Calu3 (cell line): ENCODE measurements around the gene PNMT. TPM values are rescaled to one million over a fixed set of nuclear protein-coding genes. Genes with fewer than 3 reads are reported as not detected.

Source experiments
- BruUV-seq: library from RNA; stranded (reverse); fragments of 400-500 nt; replicated peaks from 2 replicates; lab custom pipeline; 2021; lab: Mats Ljungman, UMichigan
- CTCF ChIA-PET: fragments of 300-600 bp; sonication (Branson Sonifier 250); formaldehyde crosslinking; loops from one replicate; lab custom pipeline; 2022; ENCODE audit warnings: antibody characterized with exemption; lab: Charles Lee
- DNase-seq: peaks from one replicate; pipeline ENCODE4 v3.0.0; 2022
- H3K27ac Mint-ChIP-seq: one replicate; pipeline ENCODE4 v1.8.0; 2022; ENCODE audit warnings: mixed read lengths; ENCODE audit not compliant: unreplicated experiment
- H3K27me3 Mint-ChIP-seq: one replicate; pipeline ENCODE4 v1.8.0; 2022; ENCODE audit warnings: mixed read lengths; ENCODE audit not compliant: unreplicated experiment
- H3K36me3 Mint-ChIP-seq: one replicate; pipeline ENCODE4 v1.8.0; 2022; ENCODE audit warnings: mild to moderate bottlenecking, moderate library complexity, mixed read lengths; ENCODE audit not compliant: insufficient read depth, unreplicated experiment
- H3K4me1 Mint-ChIP-seq: one replicate; pipeline ENCODE4 v1.8.0; 2022; ENCODE audit warnings: mild to moderate bottlenecking, low read depth, mixed read lengths; ENCODE audit not compliant: unreplicated experiment
- H3K4me3 Mint-ChIP-seq: one replicate; pipeline ENCODE4 v1.8.0; 2022; ENCODE audit warnings: mild to moderate bottlenecking, low read depth, moderate library complexity, mixed read lengths; ENCODE audit not compliant: unreplicated experiment
- H3K9me3 Mint-ChIP-seq: one replicate; pipeline ENCODE4 v1.8.0; 2022; ENCODE audit warnings: low read depth, mixed read lengths; ENCODE audit not compliant: unreplicated experiment
- intact Hi-C: fragments of 100-400 bp; cut with micrococcal nuclease; formaldehyde crosslinking; loops from one replicate; pipeline ENCODE4 v1.10.0; 2022; ENCODE audit not compliant: unreplicated experiment
- total RNA-seq: library from RNA; stranded (reverse); gene quantifications from 2 replicates; pipeline ENCODE4 v1.2.3, GENCODE V29; 2022
- TF ChIP-seq, protein P1 (sequence below): fragments of 200-600 bp; IDR thresholded peaks from one replicate; pipeline ENCODE4 v1.8.0; 2022; ENCODE audit warnings: antibody characterized with exemption; ENCODE audit not compliant: unreplicated experiment

The PNMT gene
- total RNA-seq, 1 experiment from 2014 or later: 1.3 TPM

- CTCF ChIA-PET: interaction anchor here (0.6 to 161.2 kb wide), 63 partner anchors 39 to 1324 kb away, joined by 3 to 42089 read pairs (median 6); partner anchors contain the start of genes CDK12, ERBB2, GRB7 and GSDMA
- peak; percentile 96 for DNase-seq
- Mint-ChIP-seq H3K4me3 (peak overlapping the region; percentile 19), H3K4me1 (peaks cover 88% of the 10 kb centered on the region), H3K27ac (peak overlapping the region; percentile 62), H3K9me3 (no peaks in the 10 kb centered on the region), H3K36me3 (peaks cover 82% of the 10 kb centered on the region), H3K27me3 (peaks cover 14% of the 10 kb centered on the region)
- intact Hi-C loops: loop anchor here (1.0 kb wide), 8 partner anchors 7 to 284 kb away; partner anchors contain the start of genes MIEN1 and PNMT
- TF ChIP-seq, protein P1, sequence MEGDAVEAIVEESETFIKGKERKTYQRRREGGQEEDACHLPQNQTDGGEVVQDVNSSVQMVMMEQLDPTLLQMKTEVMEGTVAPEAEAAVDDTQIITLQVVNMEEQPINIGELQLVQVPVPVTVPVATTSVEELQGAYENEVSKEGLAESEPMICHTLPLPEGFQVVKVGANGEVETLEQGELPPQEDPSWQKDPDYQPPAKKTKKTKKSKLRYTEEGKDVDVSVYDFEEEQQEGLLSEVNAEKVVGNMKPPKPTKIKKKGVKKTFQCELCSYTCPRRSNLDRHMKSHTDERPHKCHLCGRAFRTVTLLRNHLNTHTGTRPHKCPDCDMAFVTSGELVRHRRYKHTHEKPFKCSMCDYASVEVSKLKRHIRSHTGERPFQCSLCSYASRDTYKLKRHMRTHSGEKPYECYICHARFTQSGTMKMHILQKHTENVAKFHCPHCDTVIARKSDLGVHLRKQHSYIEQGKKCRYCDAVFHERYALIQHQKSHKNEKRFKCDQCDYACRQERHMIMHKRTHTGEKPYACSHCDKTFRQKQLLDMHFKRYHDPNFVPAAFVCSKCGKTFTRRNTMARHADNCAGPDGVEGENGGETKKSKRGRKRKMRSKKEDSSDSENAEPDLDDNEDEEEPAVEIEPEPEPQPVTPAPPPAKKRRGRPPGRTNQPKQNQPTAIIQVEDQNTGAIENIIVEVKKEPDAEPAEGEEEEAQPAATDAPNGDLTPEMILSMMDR: no peak
- TSS peak; percentile 80 for BruUV-seq
Measured at GRCh38 chr17:39675390-39676082, 7.3 kb downstream of the PNMT start.

DNA sequence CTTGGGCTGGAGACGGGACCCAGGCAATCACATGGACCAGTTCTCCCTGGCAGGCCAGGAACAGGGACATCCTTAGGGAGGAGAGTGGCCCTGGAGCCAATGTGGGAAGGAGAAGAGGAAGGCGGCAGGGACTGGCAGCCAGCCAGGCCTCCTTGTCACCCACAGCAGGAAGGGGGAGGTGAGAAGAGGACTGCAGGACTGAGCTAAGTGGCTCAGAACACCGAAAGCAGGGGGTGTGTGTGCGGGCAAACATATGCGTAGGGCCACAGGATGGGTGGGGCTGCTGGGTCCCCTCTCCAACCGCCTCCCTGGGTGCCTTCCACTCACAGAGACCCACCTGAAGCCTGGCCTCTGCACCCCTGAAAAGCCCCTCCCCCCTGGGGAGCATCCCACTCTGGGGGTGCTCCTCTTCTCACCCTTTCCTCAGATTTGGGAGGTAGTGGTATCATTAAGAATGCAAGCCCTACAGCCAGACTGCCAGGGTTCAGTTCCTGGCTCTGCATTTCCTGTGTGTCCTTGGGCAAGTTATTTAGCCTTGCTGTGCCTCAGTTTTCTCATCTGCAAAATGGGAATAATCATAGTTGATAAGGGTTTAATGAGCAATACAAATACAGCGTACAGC, 8.1 kb downstream of the PNMT start:
- peak; percentile 100 for DNase-seq
- Mint-ChIP-seq H3K4me3 (peak overlapping the region; percentile 3), H3K4me1 (peaks cover 91% of the 10 kb centered on the region)

GRCh38 chr17:39677072-39677471, 8.8 kb downstream of the PNMT start:
- CTCF ChIA-PET: interaction anchor here (0.8 to 161.2 kb wide), 24 partner anchors 38 to 788 kb away, joined by 3 to 42089 read pairs (median 9); partner anchors contain the start of genes ERBB2, GRB7, GSDMA and GSDMB
- TF ChIP-seq, protein P1: no peak
- H3K27ac Mint-ChIP-seq: peak overlapping the region; percentile 27
- peaks cover 85% of the 10 kb centered on the region for H3K4me1 Mint-ChIP-seq
- BruUV-seq: no TSS peak
- intact Hi-C loops: no loop called here
- H3K27me3 Mint-ChIP-seq: no peaks in the 10 kb centered on the region
- H3K4me3 Mint-ChIP-seq: peak overlapping the region; percentile 1
- DNase-seq: peak; percentile 82
- H3K36me3 Mint-ChIP-seq: peaks cover 72% of the 10 kb centered on the region
- H3K9me3 Mint-ChIP-seq: no peaks in the 10 kb centered on the region

More for the DNA sequence above, 8.1 kb downstream of the PNMT start:
- TSS peak; percentile 20 for BruUV-seq
- Mint-ChIP-seq H3K27ac (peak overlapping the region; percentile 62), H3K27me3 (peaks cover 6% of the 10 kb centered on the region), H3K9me3 (no peaks in the 10 kb centered on the region), H3K36me3 (peaks cover 78% of the 10 kb centered on the region)
- intact Hi-C loops: loop anchor here (1.0 kb wide), 8 partner anchors 8 to 283 kb away; partner anchors contain the start of genes MIEN1 and PNMT
- TF ChIP-seq, protein P1: no peak
- CTCF ChIA-PET: interaction anchor here (0.6 to 161.2 kb wide), 47 partner anchors 39 to 1324 kb away, joined by 3 to 42089 read pairs (median 7); partner anchors contain the start of genes ERBB2, GRB7, GSDMA and GSDMB

DNA sequence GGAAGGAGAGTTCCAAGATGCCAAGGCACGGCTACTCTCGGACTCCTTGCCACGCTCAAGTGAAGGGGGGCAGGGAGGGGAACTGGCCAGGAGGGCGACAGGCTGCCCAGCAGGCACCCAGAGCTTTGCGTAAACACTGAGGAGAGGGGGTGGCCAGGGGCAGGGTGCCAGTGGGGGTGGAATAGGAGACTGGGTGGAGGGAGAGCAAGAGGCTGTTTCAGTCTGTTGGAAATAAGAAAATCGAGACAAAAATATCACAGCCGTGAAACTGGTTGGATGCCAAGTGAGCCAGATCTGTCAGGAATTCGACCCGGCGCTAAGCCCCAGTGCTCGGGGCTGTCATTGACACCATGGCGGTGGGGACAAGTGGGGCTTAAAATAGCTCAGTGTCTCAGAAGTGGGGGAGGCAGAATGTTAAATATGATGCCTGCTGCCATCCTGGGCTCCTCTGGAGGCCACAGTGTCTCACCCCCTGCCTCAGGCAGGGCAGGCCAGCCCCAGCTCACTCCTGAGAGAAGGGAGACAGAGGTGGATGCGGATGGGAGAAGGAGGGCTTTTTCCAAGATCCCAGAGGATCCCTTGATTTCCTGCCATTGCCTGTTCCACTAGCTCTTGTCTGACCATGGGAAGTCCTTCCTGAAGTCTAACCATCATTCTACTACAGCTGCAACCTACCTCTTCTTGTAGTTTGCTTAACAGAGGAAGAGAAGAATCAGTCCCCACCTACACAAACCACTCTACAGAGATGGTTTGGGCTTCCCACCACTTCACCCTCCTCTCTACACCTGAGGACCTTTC, 9.5 kb downstream of the PNMT start:
- Mint-ChIP-seq H3K36me3 (peaks cover 65% of the 10 kb centered on the region), H3K9me3 (no peaks in the 10 kb centered on the region), H3K27me3 (no peaks in the 10 kb centered on the region), H3K27ac (peak overlapping the region; percentile 27), H3K4me3 (peak overlapping the region; percentile 6), H3K4me1 (peaks cover 79% of the 10 kb centered on the region)
- peak; percentile 93 for DNase-seq
- intact Hi-C loops: no loop called here
- BruUV-seq: no TSS peak
- CTCF ChIA-PET: interaction anchor here (0.6 to 161.2 kb wide), 30 partner anchors 37 to 1001 kb away, joined by 3 to 42089 read pairs (median 5); partner anchors contain the start of genes ERBB2, GRB7, GSDMA and GSDMB
- TF ChIP-seq, protein P1: no peak
